MM.1S (cell line): ENCODE results near the gene CPNE7.

Source experiments
- CTCF ChIP-seq: fragments of 300-600 bp; sonication (generic); IDR thresholded peaks from 2 replicates; pipeline ENCODE4 v1.5.1; 2016; ENCODE audit warnings: antibody characterized with exemption, low read length, mixed read lengths
- EZH2 ChIP-seq: fragments of 300-600 bp; sonication (generic); optimal IDR thresholded peaks from 2 replicates; pipeline ENCODE3; 2017; ENCODE audit warnings: low read depth, mild to moderate bottlenecking, antibody characterized with exemption, low read length, mixed read lengths

- TF ChIP-seq CTCF: no peak
- no peak for TF ChIP-seq EZH2
Observed at GRCh38 chr16:89545044-89545830, 30.3 kb upstream of the CPNE7 start.
